ENCODE results near the gene ZNF132. TPM values are rescaled to one million over a fixed set of nuclear protein-coding genes. Genes with fewer than 3 reads are reported as not detected.
"Not testable (repeated sequence)": the region's sequence is repeated elsewhere in the genome, so short reads cannot be mapped to it uniquely, and the experiment has no call there.

Gene ZNF132
- 3.6 TPM for total RNA-seq

GRCh38 chr19:58439576-58440554 lies at the start of gene ZNF132:
ZNF132 (minus strand) TSS chr19:58440153; CDS start chr19:58439821, 332 bp downstream.
- peak; percentile 100 for DNase-seq

- not testable (repeated sequence) for DNase-seq
Observed at GRCh38 chr19:58484349-58484748, 44.4 kb upstream of the ZNF132 start.

- no peak for DNase-seq
Observed at GRCh38 chr19:58483776-58484175, 43.8 kb upstream of the ZNF132 start.

GRCh38 chr19:58482372-58482771 lies 42.4 kb upstream of the ZNF132 start:
- DNase-seq, result no peak

- no peak for DNase-seq
Observed at GRCh38 chr19:58480831-58481230, 40.9 kb upstream of the ZNF132 start.

GRCh38 chr19:58480481-58480830 lies 40.5 kb upstream of the ZNF132 start:
- DNase-seq, result no peak

GRCh38 chr19:58479736-58480480 lies 40.0 kb upstream of the ZNF132 start:
- no peak for DNase-seq

- DNase-seq, result no peak
Observed at GRCh38 chr19:58479303-58479702, 39.4 kb upstream of the ZNF132 start.

GRCh38 chr19:58477871-58478270 lies 37.9 kb upstream of the ZNF132 start:
- no peak for DNase-seq

GRCh38 chr19:58477130-58477529 lies 37.2 kb upstream of the ZNF132 start:
- DNase-seq, result no peak

- DNase-seq, result no peak
Observed at GRCh38 chr19:58476498-58477015, 36.6 kb upstream of the ZNF132 start.

GRCh38 chr19:58475714-58476497 lies 36.0 kb upstream of the ZNF132 start, which contains the start of gene ZNF446:
ZNF446 (plus strand) TSS chr19:58476352; CDS start chr19:58477219, 867 bp downstream.
- peak; percentile 94 for DNase-seq

- DNase-seq, result no peak
Observed at GRCh38 chr19:58474997-58475713, 35.2 kb upstream of the ZNF132 start.

GRCh38 chr19:58474291-58474996 lies 34.5 kb upstream of the ZNF132 start:
- DNase-seq, result no peak

- DNase-seq, result no peak
Observed at GRCh38 chr19:58473775-58474174, 33.8 kb upstream of the ZNF132 start.

- no peak for DNase-seq
Observed at GRCh38 chr19:58471736-58472135, 31.8 kb upstream of the ZNF132 start.

- DNase-seq, result not testable (repeated sequence)
Observed at GRCh38 chr19:58470837-58471543, 31.0 kb upstream of the ZNF132 start.

GRCh38 chr19:58469241-58470013 lies 29.5 kb upstream of the ZNF132 start:
- DNase-seq, result no peak

GRCh38 chr19:58468216-58468839 lies 28.4 kb upstream of the ZNF132 start:
- DNase-seq, result no peak

All from skin of body (tissue), 2 donors.